PC-3 (cell line): ENCODE results near the gene GPX3. TPM values are rescaled to one million over a fixed set of nuclear protein-coding genes. Genes with fewer than 3 reads are reported as not detected.

Source experiments
- ATAC-seq: fragments of 200-7000 bp; cut with Tn5 transposase; 2 replicates; pipeline ENCODE4 v1.9.1; 2020; ENCODE audit warnings: mild to moderate bottlenecking, moderate library complexity
- BruUV-seq: library from RNA; stranded (reverse); fragments of 400-500 nt; replicated peaks from 2 replicates; lab custom pipeline; 2021; lab: Mats Ljungman, UMichigan
- CTCF ChIA-PET: fragments of 300-600 bp; sonication (Branson Sonifier 250); formaldehyde crosslinking; loops from one replicate; lab custom pipeline; 2022; ENCODE audit warnings: antibody characterized with exemption; lab: Charles Lee
- POLR2A ChIA-PET: fragments of 300-600 bp; sonication (Branson Sonifier 250); formaldehyde crosslinking; loops from one replicate; lab custom pipeline; 2022; ENCODE audit warnings: antibody characterized with exemption; ENCODE audit not compliant: unreplicated experiment; lab: Charles Lee
- DNase-seq: peaks from one replicate; pipeline ENCODE4 v3.0.0-alpha.2; 2015
- H2AFZ ChIP-seq: fragments of 300-600 bp; sonication (generic); 2 replicates; pipeline ENCODE4 v1.6.0; 2016; ENCODE audit warnings: antibody characterized with exemption, low read length
- H3F3A ChIP-seq: fragments of 300-600 bp; sonication (generic); one replicate; pipeline ENCODE4 v1.6.0; 2017; ENCODE audit warnings: antibody characterized with exemption, low read length, control low read depth, mild to moderate bottlenecking; ENCODE audit not compliant: unreplicated experiment
- H3K27ac ChIP-seq: fragments of 300-600 bp; sonication (generic); 2 replicates; pipeline ENCODE4 v1.5.1; 2016; ENCODE audit warnings: mild to moderate bottlenecking, low read length
- H3K27me3 ChIP-seq: fragments of 300-600 bp; sonication (generic); 2 replicates; pipeline ENCODE4 v1.6.1; 2016; ENCODE audit warnings: low read length, mixed read lengths
- H3K36me3 ChIP-seq: fragments of 300-600 bp; sonication (generic); 2 replicates; pipeline ENCODE4 v1.6.1; 2016; ENCODE audit warnings: low read depth, mixed run types, low read length, mixed read lengths
- H3K4me1 ChIP-seq: fragments of 300-600 bp; sonication (generic); 2 replicates; pipeline ENCODE4 v1.5.1; 2016; ENCODE audit warnings: low read length; ENCODE audit not compliant: insufficient read depth
- H3K4me2 ChIP-seq: fragments of 300-600 bp; sonication (generic); 2 replicates; pipeline ENCODE4 v1.6.0; 2016; ENCODE audit warnings: low read length
- H3K4me3 ChIP-seq: fragments of 300-600 bp; sonication (generic); 2 replicates; pipeline ENCODE4 v1.5.1; 2016; ENCODE audit warnings: mild to moderate bottlenecking, low read length, mixed read lengths
- H3K79me2 ChIP-seq: fragments of 300-600 bp; sonication (generic); 2 replicates; pipeline ENCODE4 v1.6.1; 2017; ENCODE audit warnings: low read length, mixed read lengths
- H3K9ac ChIP-seq: fragments of 300-600 bp; sonication (generic); 2 replicates; pipeline ENCODE4 v1.6.0; 2016; ENCODE audit warnings: mild to moderate bottlenecking, low read length
- H3K9me2 ChIP-seq: fragments of 300-600 bp; sonication (generic); replicated peaks from 2 replicates; pipeline ENCODE4 v1.6.1; 2016; ENCODE audit warnings: mixed run types, low read length, mixed read lengths
- H3K9me3 ChIP-seq: fragments of 300-600 bp; sonication (generic); 2 replicates; pipeline ENCODE4 v1.6.1; 2016; ENCODE audit warnings: low read length, mixed read lengths
- H4K20me1 ChIP-seq: fragments of 300-600 bp; sonication (generic); 2 replicates; pipeline ENCODE4 v1.6.1; 2016; ENCODE audit warnings: low read length, mixed read lengths
- EZH2 ChIP-seq: fragments of 300-600 bp; sonication (generic); IDR thresholded peaks from one replicate; pipeline ENCODE4 v1.6.1; 2017; ENCODE audit warnings: antibody characterized with exemption, mild to moderate bottlenecking, low read length; ENCODE audit not compliant: unreplicated experiment
- EZH2phosphoT487 ChIP-seq: fragments of 300-600 bp; sonication (generic); IDR thresholded peaks from 2 replicates; pipeline ENCODE4 v1.6.1; 2018; ENCODE audit warnings: mild to moderate bottlenecking, antibody characterized with exemption, low read length, borderline replicate concordance
- intact Hi-C: fragments of 100-400 bp; cut with micrococcal nuclease; formaldehyde crosslinking; loops from 2 replicates; pipeline ENCODE4 v1.9.0; 2023
- total RNA-seq: library from RNA; depleted of rRNA; stranded (reverse); fragments of >200 nt; gene quantifications from 2 replicates; pipeline ENCODE4 v1.2.3, GENCODE V29; 2014
- TF ChIP-seq, protein P1 (sequence below): fragments of 300-600 bp; sonication (generic); conservative IDR thresholded peaks from 2 replicates; pipeline ENCODE4 v1.5.1; 2017; ENCODE audit warnings: antibody characterized with exemption, low read depth, mild to moderate bottlenecking, low read length

The GPX3 gene
- total RNA-seq, 1 experiment from 2014 or later = not detected

- no peak overlapping the region for H3K27ac ChIP-seq
- no peaks in the 10 kb centered on the region for H3K9me3 ChIP-seq
- BruUV-seq = no TSS peak
- TF ChIP-seq EZH2 (no peak), EZH2phosphoT487 (no peak)
- TF ChIP-seq, protein P1, sequence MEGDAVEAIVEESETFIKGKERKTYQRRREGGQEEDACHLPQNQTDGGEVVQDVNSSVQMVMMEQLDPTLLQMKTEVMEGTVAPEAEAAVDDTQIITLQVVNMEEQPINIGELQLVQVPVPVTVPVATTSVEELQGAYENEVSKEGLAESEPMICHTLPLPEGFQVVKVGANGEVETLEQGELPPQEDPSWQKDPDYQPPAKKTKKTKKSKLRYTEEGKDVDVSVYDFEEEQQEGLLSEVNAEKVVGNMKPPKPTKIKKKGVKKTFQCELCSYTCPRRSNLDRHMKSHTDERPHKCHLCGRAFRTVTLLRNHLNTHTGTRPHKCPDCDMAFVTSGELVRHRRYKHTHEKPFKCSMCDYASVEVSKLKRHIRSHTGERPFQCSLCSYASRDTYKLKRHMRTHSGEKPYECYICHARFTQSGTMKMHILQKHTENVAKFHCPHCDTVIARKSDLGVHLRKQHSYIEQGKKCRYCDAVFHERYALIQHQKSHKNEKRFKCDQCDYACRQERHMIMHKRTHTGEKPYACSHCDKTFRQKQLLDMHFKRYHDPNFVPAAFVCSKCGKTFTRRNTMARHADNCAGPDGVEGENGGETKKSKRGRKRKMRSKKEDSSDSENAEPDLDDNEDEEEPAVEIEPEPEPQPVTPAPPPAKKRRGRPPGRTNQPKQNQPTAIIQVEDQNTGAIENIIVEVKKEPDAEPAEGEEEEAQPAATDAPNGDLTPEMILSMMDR = no peak
- no peaks in the 10 kb centered on the region for H3K4me1 ChIP-seq
- H3K4me2 ChIP-seq = no peak overlapping the region
- no peak overlapping the region for H2AFZ ChIP-seq
- ATAC-seq (no peak), DNase-seq (no peak)
- no peaks in the 10 kb centered on the region for H3K27me3 ChIP-seq
- H3F3A ChIP-seq = no peaks in the 10 kb centered on the region
- no peaks in the 10 kb centered on the region for H3K79me2 ChIP-seq
- H3K9me2 ChIP-seq = no peaks in the 10 kb centered on the region
- H4K20me1 ChIP-seq = no peaks in the 10 kb centered on the region
- CTCF ChIA-PET = no interaction called here
- POLR2A ChIA-PET = no interaction called here
- intact Hi-C loops = no loop called here
- no peak overlapping the region for H3K4me3 ChIP-seq
- no peak overlapping the region for H3K9ac ChIP-seq
- no peaks in the 10 kb centered on the region for H3K36me3 ChIP-seq
Observed at GRCh38 chr5:151001436-151001835, 19.0 kb upstream of the GPX3 start.

DNA sequence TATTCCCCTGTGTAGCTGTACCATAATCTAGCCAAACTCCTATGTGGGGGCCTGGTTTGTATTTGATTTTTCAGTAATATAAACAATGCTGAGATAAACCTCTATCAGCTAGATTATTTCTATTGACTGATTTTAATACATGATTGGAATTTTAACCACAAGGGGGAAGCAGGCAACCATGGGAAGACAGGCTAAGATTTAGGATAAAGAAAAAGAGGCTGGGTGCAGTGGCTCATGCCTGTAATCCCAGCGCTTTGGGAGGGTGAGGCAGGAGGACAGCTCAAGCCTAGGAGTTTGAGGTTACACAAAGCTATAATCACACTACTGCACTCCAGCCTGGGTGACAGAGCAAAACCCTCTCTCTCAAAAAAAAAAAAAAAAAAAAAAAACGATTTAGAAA, 18.1 kb upstream of the GPX3 start:
- ChIA-PET POLR2A (interaction anchor here (0.6 kb wide), 1 partner anchor 155 kb away, joined by 15 read pairs; the partner anchor contains the start of gene ANXA6), CTCF (interaction anchor here (0.6 to 1.3 kb wide), 20 partner anchors 8 to 1867 kb away, joined by 3 to 27 read pairs (median 4); no protein-coding TSS in a partner anchor)
- no peaks in the 10 kb centered on the region for H3K79me2 ChIP-seq
- no peaks in the 10 kb centered on the region for H3K4me1 ChIP-seq
- DNase-seq = peak; percentile 70
- H3K4me2 ChIP-seq = no peak overlapping the region
- intact Hi-C loops = loop anchor here (1.0 to 2.0 kb wide), 5 partner anchors 21 to 201 kb away; no protein-coding TSS in a partner anchor
- no TSS peak for BruUV-seq
- no peaks in the 10 kb centered on the region for H4K20me1 ChIP-seq
- TF ChIP-seq, protein P1 = peak; percentile 71
- no peak for TF ChIP-seq EZH2
- no peak for TF ChIP-seq EZH2phosphoT487
- peak; percentile 62 for ATAC-seq
- no peak overlapping the region for H3K27ac ChIP-seq
- no peaks in the 10 kb centered on the region for H3F3A ChIP-seq
- H3K9me2 ChIP-seq = no peaks in the 10 kb centered on the region
- H3K4me3 ChIP-seq = no peak overlapping the region
- H3K9ac ChIP-seq = no peak overlapping the region
- no peaks in the 10 kb centered on the region for H3K27me3 ChIP-seq
- H3K36me3 ChIP-seq = no peaks in the 10 kb centered on the region
- H3K9me3 ChIP-seq = no peaks in the 10 kb centered on the region
- H2AFZ ChIP-seq = no peak overlapping the region
